Liver (tissue), 9 donors: ENCODE results near the gene TMEM255A. TPM values are rescaled to one million over a fixed set of nuclear protein-coding genes. Genes with fewer than 3 reads are reported as not detected.

Experiments used
- DNase-seq: peaks from one replicate; pipeline ENCODE4 v3.0.0-alpha.2; 2017; ENCODE audit warnings: low spot score
- H3K27ac ChIP-seq, 2 donors: one replicate each; pipeline ENCODE4 v1.7.0; 2013; ENCODE audit warnings: inconsistent platforms in 2 of 2, low read length in 2 of 2, control low read depth in 1 of 2, low read depth in 1 of 2, mild to moderate bottlenecking in 1 of 2
- H3K27me3 ChIP-seq, 4 donors: one replicate each; pipeline versions ENCODE4 v1.6.1 to v1.7.0; 2013; ENCODE audit warnings: low read length in 3 of 4, inconsistent platforms in 1 of 4, mild to moderate bottlenecking in 1 of 4, moderate library complexity in 1 of 4; ENCODE audit not compliant: control insufficient read depth in 4 of 4, insufficient read depth in 4 of 4
- H3K36me3 ChIP-seq, 4 donors: one replicate each; pipeline versions ENCODE4 v1.6.1 to v1.7.0; 2013; ENCODE audit warnings: low read length in 3 of 4, mild to moderate bottlenecking in 3 of 4, low read depth in 1 of 4, moderate library complexity in 1 of 4; ENCODE audit not compliant: control insufficient read depth in 4 of 4, insufficient read depth in 3 of 4
- H3K4me1 ChIP-seq, 4 donors: one replicate each; pipeline versions ENCODE4 v1.6.1 to v1.7.0; 2013; ENCODE audit warnings: low read length in 3 of 4, mild to moderate bottlenecking in 3 of 4, moderate library complexity in 1 of 4; ENCODE audit not compliant: control insufficient read depth in 4 of 4, insufficient read depth in 4 of 4
- H3K4me3 ChIP-seq, 3 donors: one replicate each; pipeline versions ENCODE4 v1.6.1 to v1.7.0; 2013; ENCODE audit warnings: low read length in 3 of 3, control low read depth in 1 of 3, low read depth in 1 of 3, mild to moderate bottlenecking in 1 of 3
- H3K9ac ChIP-seq, 2 donors: one replicate each; pipeline ENCODE4 v1.7.0; 2013; ENCODE audit warnings: low read length in 2 of 2, mild to moderate bottlenecking in 2 of 2, moderate library complexity in 2 of 2, control low read depth in 1 of 2, low read depth in 1 of 2
- H3K9me3 ChIP-seq, 4 donors: one replicate each; pipeline versions ENCODE4 v1.6.1 to v1.7.0; 2013; ENCODE audit warnings: low read length in 3 of 4; ENCODE audit not compliant: control insufficient read depth in 4 of 4
- CTCF ChIP-seq: fragments of 150-350 bp; IDR thresholded peaks from 2 replicates; pipeline ENCODE4 v1.5.1; 2017; ENCODE audit warnings: improper control_type of control experiment, low read depth, low read length; ENCODE audit not compliant: missing input control
- EGR1 ChIP-seq, 2 donors: IDR thresholded peaks; 2 replicates each; pipeline ENCODE4 v1.6.1; 2016 to 2018; ENCODE audit warnings: antibody characterized with exemption in 2 of 2, low read depth in 2 of 2
- FOXA1 ChIP-seq: IDR thresholded peaks from 2 replicates; pipeline ENCODE4 v1.6.1; 2016; ENCODE audit warnings: antibody characterized with exemption
- FOXA2 ChIP-seq: IDR thresholded peaks from 2 replicates; pipeline ENCODE4 v1.6.1; 2016; ENCODE audit warnings: antibody characterized with exemption
- GABPA ChIP-seq, 2 donors: IDR thresholded peaks in 1 of 2; conservative IDR thresholded peaks in 1 of 2; 2 replicates each; pipeline ENCODE4 v1.6.1; 2016; ENCODE audit warnings: antibody characterized with exemption in 2 of 2, mild to moderate bottlenecking in 1 of 2, moderate library complexity in 1 of 2
- HNF4A ChIP-seq, 2 donors: conservative IDR thresholded peaks; 2 replicates each; pipeline ENCODE4 v1.6.1; 2016; ENCODE audit warnings: antibody characterized with exemption in 2 of 2, mild to moderate bottlenecking in 2 of 2
- HNF4G ChIP-seq: IDR thresholded peaks from 2 replicates; pipeline ENCODE4 v1.6.1; 2016; ENCODE audit warnings: antibody characterized with exemption
- JUND ChIP-seq, 2 donors: IDR thresholded peaks; 2 replicates each; pipeline ENCODE4 v1.6.1; 2016; ENCODE audit warnings: antibody characterized with exemption in 2 of 2
- MAX ChIP-seq: IDR thresholded peaks from 2 replicates; pipeline ENCODE4 v1.6.1; 2016; ENCODE audit warnings: antibody characterized with exemption
- NR2F2 ChIP-seq: IDR thresholded peaks from 2 replicates; pipeline ENCODE4 v1.6.1; 2016; ENCODE audit warnings: antibody characterized with exemption
- RAD21 ChIP-seq, 2 donors: IDR thresholded peaks; 2 replicates each; pipeline ENCODE4 v1.6.1; 2016; ENCODE audit warnings: antibody characterized with exemption in 2 of 2, mild to moderate bottlenecking in 2 of 2
- RXRA ChIP-seq, 2 donors: IDR thresholded peaks; 2 replicates each; pipeline ENCODE4 v1.6.1; 2017 to 2018; ENCODE audit warnings: antibody characterized with exemption in 2 of 2, mild to moderate bottlenecking in 1 of 2
- SP1 ChIP-seq: IDR thresholded peaks from 2 replicates; pipeline ENCODE4 v1.6.1; 2018; ENCODE audit warnings: antibody characterized with exemption, mild to moderate bottlenecking
- TAF1 ChIP-seq: conservative IDR thresholded peaks from 2 replicates; pipeline ENCODE4 v1.6.1; 2016; ENCODE audit warnings: antibody characterized with exemption, mild to moderate bottlenecking
- YY1 ChIP-seq: IDR thresholded peaks from 2 replicates; pipeline ENCODE4 v1.6.1; 2016; ENCODE audit warnings: antibody characterized with exemption, mild to moderate bottlenecking
- ZBTB33 ChIP-seq: IDR thresholded peaks from 2 replicates; pipeline ENCODE4 v1.6.1; 2016; ENCODE audit warnings: antibody characterized with exemption
- WGBS: extraction: QIAGEN DNeasy Blood & Tissue Kit; methylation state at CpG from one replicate; pipeline ENCODE4 v1.1.7; 2013; 5-methylcytosine and 5-hydroxymethylcytosine counted together
- polyA plus RNA-seq, 2 donors: library from polyadenylated mRNA; stranded (reverse) in 1 of 2; unstranded in 1 of 2; fragments of 200-250 nt in 1 of 2; fragments of >200 nt in 1 of 2; fragmentation: Nextera tagmentation in 1 of 2; extraction: Ambion mirVana in 1 of 2; gene quantifications; one replicate each; pipeline versions ENCODE4 v1.2.1 to v1.2.3, GENCODE V29; 2013 to 2015
- total RNA-seq, 2 donors: library from RNA; depleted of rRNA; stranded (reverse); fragments of >200 nt; gene quantifications; one replicate each; pipeline ENCODE4 v1.2.3, GENCODE V29; 2014
- TF ChIP-seq, protein P1 (sequence below): IDR thresholded peaks from 2 replicates; pipeline ENCODE4 v1.6.1; 2016; ENCODE audit warnings: antibody characterized with exemption, mild to moderate bottlenecking
- TF ChIP-seq, protein P2 (sequence below): IDR thresholded peaks from 2 replicates; pipeline ENCODE4 v1.6.1; 2016; ENCODE audit warnings: antibody characterized with exemption
- donor health status: healthy.
- donor health status: healthy.
- donor health status: healthy.
- donor health status: healthy.
- donor health status: healthy.

TMEM255A gene
- total and polyA plus RNA-seq, 4 donors = 0.08 TPM; not detected in 3

DNA sequence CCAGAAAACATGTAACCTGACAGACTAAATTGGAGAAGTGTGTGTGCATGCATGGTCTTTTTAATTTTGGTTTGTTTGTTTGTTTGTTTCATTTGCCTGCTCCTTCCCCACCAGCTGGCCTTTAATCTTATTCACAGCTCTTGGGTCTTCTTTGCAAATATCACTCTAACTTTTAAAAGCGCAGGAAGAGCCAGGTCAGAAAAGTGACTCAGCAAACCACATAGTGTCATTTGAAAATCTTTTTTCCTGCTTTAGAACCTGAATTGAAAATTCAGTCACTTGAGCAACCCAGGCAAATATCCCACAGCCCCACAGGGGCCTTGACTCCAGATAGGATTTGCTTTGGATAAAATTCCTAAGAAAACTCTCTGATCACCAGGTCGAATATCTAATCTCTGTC lies 4.6 kb downstream of the TMEM255A start:
- Histone ChIP-seq H3K9me3 (no peaks in the 10 kb centered on the region), H3K27ac (no peak overlapping the region), H3K9ac (no peak overlapping the region), H3K4me1 (peaks cover 6 to 27% (median 18%) of the 10 kb centered on the region in 4 donors), H3K27me3 (peaks cover 0 to 7% (median 0%) of the 10 kb centered on the region in 4 donors), H3K4me3 (no peak overlapping the region), H3K36me3 (no peaks in the 10 kb centered on the region)
- no peak for DNase-seq
- 71% methylated on average over 2 of the region's 2 CpGs for WGBS
- TF ChIP-seq TAF1 = no peak

DNA sequence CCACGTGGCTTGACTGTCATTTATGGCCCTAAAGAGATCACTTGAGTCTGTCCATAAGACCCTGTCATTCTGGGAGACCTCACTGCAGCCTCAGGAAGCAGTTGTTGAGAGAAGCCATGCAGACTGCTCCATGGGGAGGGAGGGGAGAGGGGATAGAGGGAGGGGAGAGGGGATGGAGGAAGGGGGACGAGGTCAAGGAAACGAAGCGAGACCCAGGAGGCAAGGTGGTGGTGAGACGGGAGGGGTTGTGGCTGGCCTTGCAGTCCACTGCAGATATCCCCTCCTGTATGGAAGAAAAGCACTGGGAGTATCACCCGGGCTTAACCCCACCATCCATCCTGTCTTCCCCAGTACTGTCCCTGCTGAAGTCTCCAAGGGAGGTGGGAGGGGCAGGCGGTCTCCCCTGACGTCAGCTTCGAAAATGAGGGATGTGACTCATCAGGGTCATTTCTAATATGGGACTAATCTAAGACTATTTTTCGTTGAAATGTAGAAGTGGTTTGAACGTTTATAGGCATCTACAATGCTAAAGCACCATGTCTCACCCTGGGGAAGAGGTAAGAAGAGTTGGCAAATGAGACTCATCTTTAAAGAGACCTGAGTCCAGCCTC lies 5.6 kb downstream of the TMEM255A start:
- peaks cover 3 to 20% (median 11%) of the 10 kb centered on the region in 4 donors for H3K4me1 ChIP-seq
- H3K27me3 ChIP-seq = peaks cover 0 to 7% (median 0%) of the 10 kb centered on the region in 4 donors
- WGBS = 52% methylated on average over 11 of the region's 11 CpGs

More for the DNA sequence above, 5.6 kb downstream of the TMEM255A start:
- no peak overlapping the region for H3K27ac ChIP-seq
- H3K36me3 ChIP-seq = no peaks in the 10 kb centered on the region
- no peak for TF ChIP-seq GABPA (IDR thresholded peaks at IDR 0.05 in 1 of 2, conservative IDR thresholded peaks at IDR 0.05 in 1 of 2)
- TF ChIP-seq FOXA2 = no peak
- TF ChIP-seq, protein P1, sequence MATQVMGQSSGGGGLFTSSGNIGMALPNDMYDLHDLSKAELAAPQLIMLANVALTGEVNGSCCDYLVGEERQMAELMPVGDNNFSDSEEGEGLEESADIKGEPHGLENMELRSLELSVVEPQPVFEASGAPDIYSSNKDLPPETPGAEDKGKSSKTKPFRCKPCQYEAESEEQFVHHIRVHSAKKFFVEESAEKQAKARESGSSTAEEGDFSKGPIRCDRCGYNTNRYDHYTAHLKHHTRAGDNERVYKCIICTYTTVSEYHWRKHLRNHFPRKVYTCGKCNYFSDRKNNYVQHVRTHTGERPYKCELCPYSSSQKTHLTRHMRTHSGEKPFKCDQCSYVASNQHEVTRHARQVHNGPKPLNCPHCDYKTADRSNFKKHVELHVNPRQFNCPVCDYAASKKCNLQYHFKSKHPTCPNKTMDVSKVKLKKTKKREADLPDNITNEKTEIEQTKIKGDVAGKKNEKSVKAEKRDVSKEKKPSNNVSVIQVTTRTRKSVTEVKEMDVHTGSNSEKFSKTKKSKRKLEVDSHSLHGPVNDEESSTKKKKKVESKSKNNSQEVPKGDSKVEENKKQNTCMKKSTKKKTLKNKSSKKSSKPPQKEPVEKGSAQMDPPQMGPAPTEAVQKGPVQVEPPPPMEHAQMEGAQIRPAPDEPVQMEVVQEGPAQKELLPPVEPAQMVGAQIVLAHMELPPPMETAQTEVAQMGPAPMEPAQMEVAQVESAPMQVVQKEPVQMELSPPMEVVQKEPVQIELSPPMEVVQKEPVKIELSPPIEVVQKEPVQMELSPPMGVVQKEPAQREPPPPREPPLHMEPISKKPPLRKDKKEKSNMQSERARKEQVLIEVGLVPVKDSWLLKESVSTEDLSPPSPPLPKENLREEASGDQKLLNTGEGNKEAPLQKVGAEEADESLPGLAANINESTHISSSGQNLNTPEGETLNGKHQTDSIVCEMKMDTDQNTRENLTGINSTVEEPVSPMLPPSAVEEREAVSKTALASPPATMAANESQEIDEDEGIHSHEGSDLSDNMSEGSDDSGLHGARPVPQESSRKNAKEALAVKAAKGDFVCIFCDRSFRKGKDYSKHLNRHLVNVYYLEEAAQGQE = no peak
- TF ChIP-seq, protein P2, sequence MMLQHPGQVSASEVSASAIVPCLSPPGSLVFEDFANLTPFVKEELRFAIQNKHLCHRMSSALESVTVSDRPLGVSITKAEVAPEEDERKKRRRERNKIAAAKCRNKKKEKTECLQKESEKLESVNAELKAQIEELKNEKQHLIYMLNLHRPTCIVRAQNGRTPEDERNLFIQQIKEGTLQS = no peak
- TF ChIP-seq SP1 = no peak
- TF ChIP-seq ZBTB33 = no peak
- TF ChIP-seq EGR1 (IDR thresholded peaks at IDR 0.05; ENCODE audit: low read depth in 2 of 2) = no peak
- TF ChIP-seq NR2F2 = no peak
- no peak for TF ChIP-seq JUND (IDR thresholded peaks at IDR 0.05)
- TF ChIP-seq RXRA (IDR thresholded peaks at IDR 0.05) = no peak
- no peak for TF ChIP-seq HNF4G
- no peak for TF ChIP-seq YY1
- no peak for TF ChIP-seq CTCF
- no peak for TF ChIP-seq FOXA1
- no peak for TF ChIP-seq TAF1
- TF ChIP-seq MAX = no peak
- TF ChIP-seq RAD21 (IDR thresholded peaks at IDR 0.05) = no peak
- TF ChIP-seq HNF4A (conservative IDR thresholded peaks at IDR 0.05) = no peak
- H3K9me3 ChIP-seq = no peaks in the 10 kb centered on the region
- H3K9ac ChIP-seq = no peak overlapping the region
- DNase-seq = no peak
- H3K4me3 ChIP-seq = no peak overlapping the region
